HCT116 (cell line): ENCODE measurements around the gene TGM2. TPM values are rescaled to one million over a fixed set of nuclear protein-coding genes. Genes with fewer than 3 reads are reported as not detected.

Experiments used
- ATAC-seq: fragments of 200-7000 bp; cut with Tn5 transposase; 2 replicates; pipeline ENCODE4 v1.9.1; 2020; ENCODE audit warnings: mild to moderate bottlenecking, moderate library complexity
- BruUV-seq: library from RNA; stranded (reverse); fragments of 400-500 nt; replicated peaks from 2 replicates; lab custom pipeline; 2021; lab: Mats Ljungman, UMichigan
- CTCF ChIA-PET: fragments of 300-600 bp; sonication (Branson Sonifier 250); formaldehyde crosslinking; loops from one replicate; lab custom pipeline; 2021; ENCODE audit warnings: antibody characterized with exemption; lab: Charles Lee
- POLR2A ChIA-PET: fragments of 300-600, 350-600 bp; sonication (Branson Sonifier 250); formaldehyde crosslinking; loops from one replicate; lab custom pipeline; 2021; ENCODE audit warnings: antibody characterized with exemption; lab: Charles Lee
- RAD21 ChIA-PET, 2 experiments: fragments of 300-600 bp; sonication (Branson Sonifier 250); formaldehyde crosslinking; loops; one replicate each; lab custom pipeline; 2023; ENCODE audit warnings: low total read pairs in 2 of 2; ENCODE audit not compliant: uncharacterized antibody in 2 of 2, unreplicated experiment in 2 of 2, low non-redundant PET in 1 of 2; lab: Charles Lee
- DNase-seq: peaks from one replicate; pipeline ENCODE4 v3.0.0-alpha.2; 2010; ENCODE audit warnings: low read depth, low spot score
- H2AFZ ChIP-seq: fragments of 200-600 bp; shearing (Covaris generic), sonication (generic); 2 replicates; pipeline ENCODE4 v1.6.1; 2017; ENCODE audit warnings: low read depth, mixed run types, mixed read lengths, antibody characterized with exemption, low read length; ENCODE audit not compliant: poor library complexity, severe bottlenecking
- H3K27ac ChIP-seq: 2 replicates; pipeline ENCODE4 v1.5.1; 2012; ENCODE audit warnings: low read depth, low read length
- H3K27me3 ChIP-seq: fragments of 200-600 bp; sonication (generic); 2 replicates; pipeline ENCODE4 v1.6.1; 2016; ENCODE audit warnings: mixed run types, low read length, mixed read lengths; ENCODE audit not compliant: insufficient read depth
- H3K36me3 ChIP-seq, 2 experiments: fragments of 200-500 bp in 1 of 2; fragments of 200-600 bp in 1 of 2; sonication (Bioruptor generic) in 1 of 2; sonication (generic) in 1 of 2; 2 replicates each; pipeline versions ENCODE4 v1.5.1 to v1.6.1; 2014 to 2016; ENCODE audit warnings: low read length in 2 of 2, inconsistent platforms in 1 of 2, mixed read lengths in 1 of 2, mixed run types in 1 of 2; ENCODE audit not compliant: insufficient read depth in 2 of 2, control insufficient read depth in 1 of 2
- H3K4me1 ChIP-seq, 2 experiments: fragments of 200-600 bp in 1 of 2; sonication (generic) in 1 of 2; 2 replicates each; pipeline versions ENCODE4 v1.5.1 to v1.6.1; 2012 to 2017; ENCODE audit warnings: low read length in 2 of 2, inconsistent platforms in 1 of 2, mild to moderate bottlenecking in 1 of 2, mixed read lengths in 1 of 2, mixed run types in 1 of 2, moderate library complexity in 1 of 2; ENCODE audit not compliant: insufficient read depth in 2 of 2, control insufficient read depth in 1 of 2
- H3K4me2 ChIP-seq: fragments of 200-600 bp; sonication (generic); 2 replicates; pipeline ENCODE4 v1.6.1; 2017; ENCODE audit warnings: mixed run types, low read length, mixed read lengths
- H3K4me3 ChIP-seq, 2 experiments: fragments of 200-600 bp in 1 of 2; sonication (generic) in 1 of 2; replicated peaks in 1 of 2; 2 replicates each; pipeline ENCODE4 v1.5.1; 2011 to 2016; ENCODE audit warnings: low read length in 2 of 2, control low read depth in 1 of 2, low read depth in 1 of 2, mild to moderate bottlenecking in 1 of 2, mixed read lengths in 1 of 2, mixed run types in 1 of 2
- H3K79me2 ChIP-seq: fragments of 200-600 bp; sonication (generic); 2 replicates; pipeline ENCODE4 v1.6.1; 2017; ENCODE audit warnings: mild to moderate bottlenecking, mixed run types, low read length, moderate library complexity, mixed read lengths; ENCODE audit not compliant: insufficient read depth
- H3K9ac ChIP-seq: fragments of 200-600 bp; sonication (generic); 2 replicates; pipeline ENCODE4 v1.6.1; 2016; ENCODE audit warnings: low read length, mixed read lengths
- H3K9me2 ChIP-seq: fragments of 200-600 bp; sonication (generic), shearing (Covaris generic); 2 replicates; pipeline ENCODE4 v1.6.1; 2017; ENCODE audit warnings: mixed run types, mild to moderate bottlenecking, moderate library complexity; ENCODE audit not compliant: insufficient read depth
- H3K9me3 ChIP-seq, 2 experiments: fragments of 200-500 bp in 1 of 2; fragments of 200-600 bp in 1 of 2; sonication (Bioruptor generic) in 1 of 2; sonication (generic) in 1 of 2; 2 replicates each; pipeline ENCODE4 v1.6.1; 2014 to 2017; ENCODE audit warnings: low read length in 2 of 2, mixed read lengths in 2 of 2, inconsistent platforms in 1 of 2, low read depth in 1 of 2, mild to moderate bottlenecking in 1 of 2, mixed run types in 1 of 2, moderate library complexity in 1 of 2; ENCODE audit not compliant: control insufficient read depth in 1 of 2, insufficient read depth in 1 of 2
- H4K20me1 ChIP-seq: fragments of 200-600 bp; sonication (generic), shearing (Covaris generic); 2 replicates; pipeline ENCODE4 v1.6.1; 2017; ENCODE audit warnings: mixed run types, mild to moderate bottlenecking, moderate library complexity; ENCODE audit not compliant: insufficient read depth
- ATF3 ChIP-seq: IDR thresholded peaks from 2 replicates; pipeline ENCODE4 v1.6.1; 2012
- CBX3 ChIP-seq: IDR thresholded peaks from 2 replicates; pipeline ENCODE4 v1.6.1; 2012; ENCODE audit warnings: low read depth
- CEBPB ChIP-seq: IDR thresholded peaks from 2 replicates; pipeline ENCODE4 v1.6.1; 2012; ENCODE audit warnings: low read depth
- CTCF ChIP-seq, 3 experiments: fragments of 200-600 bp in 1 of 3; sonication (generic) in 1 of 3; IDR thresholded peaks in 2 of 3; conservative IDR thresholded peaks in 1 of 3; 2 replicates each; pipeline ENCODE4 v1.5.1; 2012 to 2017; ENCODE audit warnings: low read depth in 2 of 3, low read length in 2 of 3, antibody characterized with exemption in 1 of 3, borderline replicate concordance in 1 of 3, control low read depth in 1 of 3, mild to moderate bottlenecking in 1 of 3, mixed read lengths in 1 of 3, mixed run types in 1 of 3, moderate library complexity in 1 of 3; ENCODE audit not compliant: insufficient read depth in 1 of 3
- ELF1 ChIP-seq: IDR thresholded peaks from 2 replicates; pipeline ENCODE4 v1.6.1; 2012; ENCODE audit warnings: low read depth, borderline replicate concordance
- EZH2 ChIP-seq: fragments of 200-600 bp; sonication (generic); IDR thresholded peaks from 2 replicates; pipeline ENCODE4 v1.6.1; 2017; ENCODE audit warnings: antibody characterized with exemption, mixed run types
- FOSL1 ChIP-seq: IDR thresholded peaks from 2 replicates; pipeline ENCODE4 v1.6.1; 2012; ENCODE audit warnings: low read depth
- JUND ChIP-seq: IDR thresholded peaks from 2 replicates; pipeline ENCODE4 v1.6.1; 2012
- MAX ChIP-seq: IDR thresholded peaks from 2 replicates; pipeline ENCODE4 v1.6.1; 2012
- POLR2A ChIP-seq: IDR thresholded peaks from 2 replicates; pipeline ENCODE4 v1.7.0; 2011; ENCODE audit warnings: borderline replicate concordance; ENCODE audit not compliant: insufficient read depth, insufficient read length; ENCODE audit errors: extremely low read depth
- POLR2AphosphoS5 ChIP-seq: IDR thresholded peaks from 2 replicates; pipeline ENCODE4 v1.6.1; 2011; ENCODE audit warnings: mild to moderate bottlenecking, low read depth, low read length, moderate library complexity
- REST ChIP-seq: IDR thresholded peaks from 2 replicates; pipeline ENCODE4 v1.6.1; 2012; ENCODE audit warnings: low read depth
- SIN3A ChIP-seq: IDR thresholded peaks from 2 replicates; pipeline ENCODE4 v1.6.1; 2012; ENCODE audit warnings: low read depth
- SP1 ChIP-seq: IDR thresholded peaks from 2 replicates; pipeline ENCODE4 v1.6.1; 2012; ENCODE audit warnings: low read depth
- TCF7L2 ChIP-seq: IDR thresholded peaks from 2 replicates; pipeline ENCODE4 v1.7.0; 2011; ENCODE audit warnings: borderline replicate concordance, inconsistent platforms; ENCODE audit not compliant: insufficient read depth, insufficient read length; ENCODE audit errors: extremely low read depth
- YY1 ChIP-seq: IDR thresholded peaks from 2 replicates; pipeline ENCODE4 v1.6.1; 2011; ENCODE audit warnings: low read length, low read depth, moderate library complexity, mild to moderate bottlenecking; ENCODE audit not compliant: insufficient replicate concordance; ENCODE audit errors: extremely low read depth
- ZBTB33 ChIP-seq: IDR thresholded peaks from 2 replicates; pipeline ENCODE4 v1.6.1; 2011; ENCODE audit warnings: mild to moderate bottlenecking, low read length, moderate library complexity; ENCODE audit not compliant: insufficient replicate concordance; ENCODE audit errors: extremely low read depth
- ZFX ChIP-seq: fragments of 450-650 bp; IDR thresholded peaks from 2 replicates; pipeline ENCODE4 v1.6.1; 2017
- intact Hi-C: fragments of 100-400 bp; cut with micrococcal nuclease; formaldehyde crosslinking; loops from 2 replicates; pipeline ENCODE4 v1.10.0; 2022
- total RNA-seq: library from RNA; stranded (reverse); gene quantifications from one replicate; pipeline ENCODE4 v1.2.1, GENCODE V29; 2021; ENCODE audit not compliant: unreplicated experiment

TGM2 gene
- total RNA-seq, 1 experiment from 2014 or later: 6.1 TPM

GRCh38 chr20:38089500-38089899 lies 75.6 kb downstream of the TGM2 start:
- intact Hi-C loops: no loop called here
- Histone ChIP-seq H3K4me2 (no peak overlapping the region), H3K9ac (no peak overlapping the region), H3K36me3 (peaks cover 17 to 18% of the 10 kb centered on the region in 2 experiments; a peak in 3 of 4 replicates), H3K4me3 (no peak overlapping the region), H3K27me3 (no peaks in the 10 kb centered on the region), H3K9me2 (no peaks in the 10 kb centered on the region), H3K27ac (no peak overlapping the region), H3K9me3 (no peaks in the 10 kb centered on the region), H3K4me1 (peaks cover 2 to 8% of the 10 kb centered on the region in 2 experiments; a peak in 1 of 4 replicates), H2AFZ (no peak overlapping the region), H3K79me2 (no peaks in the 10 kb centered on the region; the same call in 1 of the 2 replicates), H4K20me1 (no peaks in the 10 kb centered on the region)
- CTCF ChIA-PET: interaction anchor here (1.9 kb wide), 1 partner anchor 16 kb away, joined by 5 read pairs; no protein-coding TSS in a partner anchor
- DNase-seq (no peak), ATAC-seq (no peak)
- POLR2A ChIA-PET: no interaction called here
- RAD21 ChIA-PET: no interaction called here
- BruUV-seq: no TSS peak
- no peak for TF ChIP-seq FOSL1
- TF ChIP-seq EZH2: no peak
- TF ChIP-seq CBX3: no peak
- TF ChIP-seq POLR2AphosphoS5: no peak
- no peak for TF ChIP-seq ATF3
- no peak for TF ChIP-seq JUND
- TF ChIP-seq POLR2A: no peak
- no peak for TF ChIP-seq YY1
- no peak for TF ChIP-seq REST
- TF ChIP-seq ZFX: no peak
- TF ChIP-seq ZBTB33: no peak
- TF ChIP-seq CEBPB: no peak
- TF ChIP-seq ELF1: no peak
- no peak for TF ChIP-seq CTCF (IDR thresholded peaks at IDR 0.05 in 2 of 3, conservative IDR thresholded peaks at IDR 0.05 in 1 of 3; ENCODE audit: borderline replicate concordance in 1 of 3, insufficient read depth in 1 of 3, low read depth in 2 of 3, low read length in 2 of 3)
- TF ChIP-seq SIN3A: no peak
- TF ChIP-seq MAX: no peak
- no peak for TF ChIP-seq TCF7L2
- no peak for TF ChIP-seq SP1
